ENCODE measurements around the gene FAM171A1. TPM values are rescaled to one million over a fixed set of nuclear protein-coding genes. Genes with fewer than 3 reads are reported as not detected.

FAM171A1 gene
- total and polyA plus RNA-seq, 2 donors (not counting 1 experiment from before 2014, with no cell fraction given) = 8.8 to 10.3 TPM

DNA sequence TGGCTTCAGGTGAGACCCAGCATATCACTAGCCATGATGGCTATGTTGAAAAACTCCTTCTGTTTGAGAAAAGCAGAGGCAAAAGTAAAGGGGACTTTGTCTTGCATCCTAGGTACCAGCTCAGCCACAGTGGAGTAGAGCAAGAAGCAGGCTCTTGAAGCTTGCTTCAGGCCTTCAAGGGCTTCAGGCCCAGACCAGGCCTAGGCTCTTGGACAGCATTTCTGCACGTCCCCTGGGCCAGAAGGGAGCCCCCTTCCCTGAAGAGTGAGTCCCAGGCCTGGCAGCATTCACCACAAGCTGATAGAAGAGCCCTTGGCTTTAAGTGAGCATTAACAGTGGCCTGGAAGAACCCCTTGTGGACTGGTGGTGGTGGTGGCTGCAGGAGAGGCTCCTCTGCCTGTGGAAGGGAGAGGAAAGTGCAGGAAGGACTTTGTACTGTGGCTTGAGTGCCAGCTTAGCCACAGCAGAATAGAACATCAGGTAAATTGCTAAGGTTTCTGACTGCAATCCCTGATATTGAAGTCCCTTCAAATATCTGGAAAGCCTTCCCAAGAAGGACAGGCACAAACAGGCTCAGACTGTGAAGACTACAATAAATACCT, 28.1 kb upstream of the FAM171A1 start:
- no peaks in the 10 kb centered on the region for H3K4me1 ChIP-seq (ENCODE audit: control insufficient read depth, extremely low read depth, insufficient read depth, low read length)

DNA sequence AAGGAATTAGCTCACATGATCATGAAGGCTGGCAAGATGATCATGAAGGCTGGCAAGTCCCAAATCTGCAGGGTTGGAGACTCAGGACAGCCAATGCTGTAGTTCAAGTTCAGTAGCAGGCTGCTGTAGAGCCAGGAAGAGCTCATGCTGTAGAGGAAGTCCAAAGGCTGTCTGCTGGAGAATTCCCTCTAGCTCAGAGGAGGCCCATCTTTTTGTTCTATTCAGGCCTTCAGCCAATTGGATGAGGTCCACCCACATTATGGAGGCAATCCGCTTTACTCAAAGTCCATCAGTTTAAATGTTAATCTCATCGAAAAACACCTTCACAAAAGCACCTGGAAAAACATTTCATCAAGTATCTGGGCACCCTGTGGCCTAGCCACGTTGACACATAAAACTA, 24.8 kb upstream of the FAM171A1 start:
- Histone ChIP-seq H3K79me2 (ENCODE audit: control insufficient read depth, insufficient read depth, low read length) (no peaks in the 10 kb centered on the region), H3K27me3 (ENCODE audit: control insufficient read depth, insufficient read depth, low read length) (peaks cover 3% of the 10 kb centered on the region), H4K20me1 (ENCODE audit: control insufficient read depth, extremely low read depth, insufficient read depth, low read length) (no peaks in the 10 kb centered on the region), H3K36me3 (ENCODE audit: control insufficient read depth, insufficient read depth, low read length) (no peaks in the 10 kb centered on the region), H3K4me3 (replicated peaks in 1 of 4; ENCODE audit: control extremely low read depth in 1 of 4, insufficient read depth in 1 of 4, low read depth in 3 of 4, low read length in 4 of 4) (no peak overlapping the region), H3K9me3 (ENCODE audit: control insufficient read depth, insufficient read depth, low read depth, low read length) (no peaks in the 10 kb centered on the region), H3K9ac (ENCODE audit: insufficient read depth, low read length) (no peak overlapping the region), H3K27ac (ENCODE audit: insufficient read depth, low read length) (no peak overlapping the region), H3K4me2 (ENCODE audit: extremely low read depth, insufficient read depth, low read length) (no peak overlapping the region), H3K4me1 (ENCODE audit: control insufficient read depth, extremely low read depth, insufficient read depth, low read length) (no peaks in the 10 kb centered on the region), H2AFZ (ENCODE audit: low read length) (no peak overlapping the region)
- no peak for DNase-seq (ENCODE audit: low read depth in 2 of 2)
- TF ChIP-seq, protein P1, sequence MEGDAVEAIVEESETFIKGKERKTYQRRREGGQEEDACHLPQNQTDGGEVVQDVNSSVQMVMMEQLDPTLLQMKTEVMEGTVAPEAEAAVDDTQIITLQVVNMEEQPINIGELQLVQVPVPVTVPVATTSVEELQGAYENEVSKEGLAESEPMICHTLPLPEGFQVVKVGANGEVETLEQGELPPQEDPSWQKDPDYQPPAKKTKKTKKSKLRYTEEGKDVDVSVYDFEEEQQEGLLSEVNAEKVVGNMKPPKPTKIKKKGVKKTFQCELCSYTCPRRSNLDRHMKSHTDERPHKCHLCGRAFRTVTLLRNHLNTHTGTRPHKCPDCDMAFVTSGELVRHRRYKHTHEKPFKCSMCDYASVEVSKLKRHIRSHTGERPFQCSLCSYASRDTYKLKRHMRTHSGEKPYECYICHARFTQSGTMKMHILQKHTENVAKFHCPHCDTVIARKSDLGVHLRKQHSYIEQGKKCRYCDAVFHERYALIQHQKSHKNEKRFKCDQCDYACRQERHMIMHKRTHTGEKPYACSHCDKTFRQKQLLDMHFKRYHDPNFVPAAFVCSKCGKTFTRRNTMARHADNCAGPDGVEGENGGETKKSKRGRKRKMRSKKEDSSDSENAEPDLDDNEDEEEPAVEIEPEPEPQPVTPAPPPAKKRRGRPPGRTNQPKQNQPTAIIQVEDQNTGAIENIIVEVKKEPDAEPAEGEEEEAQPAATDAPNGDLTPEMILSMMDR (conservative IDR thresholded peaks at IDR 0.05 in 1 of 2, IDR thresholded peaks at IDR 0.05 in 1 of 2; ENCODE audit: low read depth in 1 of 2, low read length in 2 of 2) = no peak
- no peak for TF ChIP-seq EZH2 (IDR thresholded peaks at IDR 0.05; ENCODE audit: low read length, missing control alignments)

More for the DNA sequence above, 28.1 kb upstream of the FAM171A1 start:
- H3K9ac ChIP-seq (ENCODE audit: insufficient read depth, low read length) = no peak overlapping the region
- no peak overlapping the region for H3K4me3 ChIP-seq (replicated peaks in 1 of 4; ENCODE audit: control extremely low read depth in 1 of 4, insufficient read depth in 1 of 4, low read depth in 3 of 4, low read length in 4 of 4)
- H3K27ac ChIP-seq (ENCODE audit: insufficient read depth, low read length) = no peak overlapping the region
- TF ChIP-seq, protein P1 (conservative IDR thresholded peaks at IDR 0.05 in 1 of 2, IDR thresholded peaks at IDR 0.05 in 1 of 2; ENCODE audit: low read depth in 1 of 2, low read length in 2 of 2) = no peak
- no peak for TF ChIP-seq EZH2 (IDR thresholded peaks at IDR 0.05; ENCODE audit: low read length, missing control alignments)
- H2AFZ ChIP-seq (ENCODE audit: low read length) = no peak overlapping the region
- no peaks in the 10 kb centered on the region for H4K20me1 ChIP-seq (ENCODE audit: control insufficient read depth, extremely low read depth, insufficient read depth, low read length)
- no peak for DNase-seq (ENCODE audit: low read depth in 2 of 2)
- no peaks in the 10 kb centered on the region for H3K79me2 ChIP-seq (ENCODE audit: control insufficient read depth, insufficient read depth, low read length)
- H3K4me2 ChIP-seq (ENCODE audit: extremely low read depth, insufficient read depth, low read length) = no peak overlapping the region
- H3K36me3 ChIP-seq (ENCODE audit: control insufficient read depth, insufficient read depth, low read length) = no peaks in the 10 kb centered on the region
- H3K9me3 ChIP-seq (ENCODE audit: control insufficient read depth, insufficient read depth, low read depth, low read length) = no peaks in the 10 kb centered on the region
- peaks cover 3% of the 10 kb centered on the region for H3K27me3 ChIP-seq (ENCODE audit: control insufficient read depth, insufficient read depth, low read length)

DNA sequence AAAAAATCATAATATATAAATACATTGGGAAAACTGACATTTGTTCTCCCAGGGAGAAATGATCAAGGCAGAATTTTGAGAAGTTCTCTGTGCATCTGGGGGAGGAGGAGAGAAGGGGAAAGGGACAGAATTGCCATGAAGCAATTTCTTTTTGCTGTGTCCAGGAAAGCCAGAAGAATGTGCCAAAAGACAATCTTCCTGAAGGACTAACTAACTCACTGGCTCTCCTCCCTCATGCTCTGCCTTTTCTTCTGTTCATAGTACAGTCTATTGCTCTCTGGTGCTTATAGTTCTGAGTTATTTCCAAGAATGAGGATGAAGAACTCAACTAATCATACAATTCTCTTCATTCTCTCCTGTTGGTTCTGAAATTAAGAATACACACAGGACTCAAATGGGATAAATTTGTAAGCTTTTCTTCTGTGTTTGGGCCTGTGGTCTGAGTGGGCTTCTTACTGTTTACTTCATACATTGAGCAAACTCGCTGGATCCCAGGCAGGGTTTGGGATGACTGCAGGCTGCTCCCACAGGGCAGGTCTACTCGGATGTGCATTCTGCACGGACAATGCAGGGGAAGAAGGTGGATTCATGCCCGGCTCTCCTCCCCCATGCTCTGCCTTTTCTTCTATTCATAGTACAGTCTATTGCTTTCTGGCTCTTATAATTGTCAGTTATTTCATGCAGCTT, 22.2 kb upstream of the FAM171A1 start:
- Histone ChIP-seq H3K4me2 (ENCODE audit: extremely low read depth, insufficient read depth, low read length) (no peak overlapping the region), H4K20me1 (ENCODE audit: control insufficient read depth, extremely low read depth, insufficient read depth, low read length) (no peaks in the 10 kb centered on the region), H2AFZ (ENCODE audit: low read length) (no peak overlapping the region), H3K9me3 (ENCODE audit: control insufficient read depth, insufficient read depth, low read depth, low read length) (no peaks in the 10 kb centered on the region), H3K4me3 (replicated peaks in 1 of 4; ENCODE audit: control extremely low read depth in 1 of 4, insufficient read depth in 1 of 4, low read depth in 3 of 4, low read length in 4 of 4) (no peak overlapping the region), H3K27me3 (ENCODE audit: control insufficient read depth, insufficient read depth, low read length) (no peaks in the 10 kb centered on the region), H3K79me2 (ENCODE audit: control insufficient read depth, insufficient read depth, low read length) (no peaks in the 10 kb centered on the region), H3K36me3 (ENCODE audit: control insufficient read depth, insufficient read depth, low read length) (no peaks in the 10 kb centered on the region), H3K9ac (ENCODE audit: insufficient read depth, low read length) (no peak overlapping the region), H3K4me1 (ENCODE audit: control insufficient read depth, extremely low read depth, insufficient read depth, low read length) (no peaks in the 10 kb centered on the region), H3K27ac (ENCODE audit: insufficient read depth, low read length) (no peak overlapping the region)
- no peak for TF ChIP-seq EZH2 (IDR thresholded peaks at IDR 0.05; ENCODE audit: low read length, missing control alignments)
- TF ChIP-seq, protein P1 (conservative IDR thresholded peaks at IDR 0.05 in 1 of 2, IDR thresholded peaks at IDR 0.05 in 1 of 2; ENCODE audit: low read depth in 1 of 2, low read length in 2 of 2) = no peak
- no peak for DNase-seq (ENCODE audit: low read depth in 2 of 2)

Measured in fibroblast of lung (primary cell).